Stimulated activated CD4-positive, alpha-beta T cell treated with anti-CD3 and anti-CD28 coated beads, Interleukin-12 subunit alpha, Interleukin-12 subunit beta, amount 100 ng/mL, for 4 hours (primary cell): ENCODE measurements around the gene AP5Z1.

Source experiments
- DNase-seq: peaks from one replicate; pipeline ENCODE4 v3.0.0-alpha.2; 2020

AP5Z1 gene, protein sequence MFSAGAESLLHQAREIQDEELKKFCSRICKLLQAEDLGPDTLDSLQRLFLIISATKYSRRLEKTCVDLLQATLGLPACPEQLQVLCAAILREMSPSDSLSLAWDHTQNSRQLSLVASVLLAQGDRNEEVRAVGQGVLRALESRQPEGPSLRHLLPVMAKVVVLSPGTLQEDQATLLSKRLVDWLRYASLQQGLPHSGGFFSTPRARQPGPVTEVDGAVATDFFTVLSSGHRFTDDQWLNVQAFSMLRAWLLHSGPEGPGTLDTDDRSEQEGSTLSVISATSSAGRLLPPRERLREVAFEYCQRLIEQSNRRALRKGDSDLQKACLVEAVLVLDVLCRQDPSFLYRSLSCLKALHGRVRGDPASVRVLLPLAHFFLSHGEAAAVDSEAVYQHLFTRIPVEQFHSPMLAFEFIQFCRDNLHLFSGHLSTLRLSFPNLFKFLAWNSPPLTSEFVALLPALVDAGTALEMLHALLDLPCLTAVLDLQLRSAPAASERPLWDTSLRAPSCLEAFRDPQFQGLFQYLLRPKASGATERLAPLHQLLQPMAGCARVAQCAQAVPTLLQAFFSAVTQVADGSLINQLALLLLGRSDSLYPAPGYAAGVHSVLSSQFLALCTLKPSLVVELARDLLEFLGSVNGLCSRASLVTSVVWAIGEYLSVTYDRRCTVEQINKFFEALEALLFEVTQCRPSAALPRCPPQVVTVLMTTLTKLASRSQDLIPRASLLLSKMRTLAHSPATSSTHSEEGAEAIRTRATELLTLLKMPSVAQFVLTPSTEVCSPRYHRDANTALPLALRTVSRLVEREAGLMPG

DNA sequence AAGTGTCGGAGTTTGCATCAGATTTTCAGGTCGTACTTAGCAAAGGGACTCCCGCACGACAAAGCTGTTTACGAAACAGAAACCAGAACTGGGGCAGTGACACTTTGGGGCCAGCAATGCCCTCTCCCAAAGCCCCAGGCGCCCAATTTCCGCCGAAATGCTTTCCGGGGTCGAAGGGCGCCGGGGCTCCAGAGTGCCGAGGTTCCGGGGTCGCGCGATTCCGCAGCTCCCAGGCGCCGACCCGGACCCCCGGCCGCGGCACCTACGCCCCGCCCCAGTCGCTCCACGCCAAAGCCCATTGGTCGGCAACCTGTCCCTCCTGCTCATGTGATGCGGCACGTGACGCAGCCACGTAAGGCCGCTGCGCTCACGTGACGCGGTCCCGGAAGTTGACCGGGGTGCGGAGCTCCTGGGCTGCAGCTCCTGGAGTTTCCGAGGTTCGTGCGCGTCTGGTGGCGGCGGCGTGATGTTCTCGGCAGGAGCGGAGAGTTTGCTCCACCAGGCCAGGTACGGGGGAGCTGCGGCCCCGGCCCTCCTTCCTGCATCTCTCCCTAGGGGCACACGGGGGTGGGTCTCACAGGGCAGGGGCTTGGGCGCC lies at the start of gene AP5Z1:
Gene AP5Z1, plus strand, starts transcription at position 374 of the 598 bp plus-strand sequence. Its CDS starts 93 bp downstream, at position 467.
- DNase-seq = peak; percentile 92

DNA sequence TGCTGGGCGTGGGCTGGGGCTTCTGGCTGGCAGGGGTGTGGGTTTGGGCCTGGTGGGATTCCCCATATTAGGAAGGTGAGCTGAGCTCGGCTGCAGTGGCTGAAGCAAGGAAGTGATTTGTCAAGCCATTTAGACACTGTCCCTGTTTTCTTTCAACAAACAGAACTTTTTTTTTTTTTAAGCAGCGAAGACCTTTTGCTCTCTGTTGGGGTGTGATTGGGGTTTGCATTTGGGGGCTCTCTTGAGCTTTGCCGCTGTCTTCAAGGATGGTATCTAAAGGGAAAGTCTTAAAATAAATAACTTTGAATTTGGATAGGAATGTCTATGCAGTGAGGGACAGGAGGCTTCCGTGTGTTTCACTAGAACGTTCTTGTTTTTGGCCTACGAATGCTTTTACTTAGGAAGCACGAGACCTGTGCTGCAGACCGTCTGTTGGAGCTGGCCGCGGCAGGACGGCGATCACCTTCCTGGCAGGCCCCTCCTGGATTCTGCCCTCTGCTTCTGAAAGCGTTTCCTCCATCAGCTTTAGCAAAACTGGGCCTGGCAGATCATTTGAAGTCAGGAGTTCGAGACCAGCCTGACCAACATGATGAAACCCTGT lies 49.5 kb upstream of the AP5Z1 start:
- DNase-seq = no peak

DNA sequence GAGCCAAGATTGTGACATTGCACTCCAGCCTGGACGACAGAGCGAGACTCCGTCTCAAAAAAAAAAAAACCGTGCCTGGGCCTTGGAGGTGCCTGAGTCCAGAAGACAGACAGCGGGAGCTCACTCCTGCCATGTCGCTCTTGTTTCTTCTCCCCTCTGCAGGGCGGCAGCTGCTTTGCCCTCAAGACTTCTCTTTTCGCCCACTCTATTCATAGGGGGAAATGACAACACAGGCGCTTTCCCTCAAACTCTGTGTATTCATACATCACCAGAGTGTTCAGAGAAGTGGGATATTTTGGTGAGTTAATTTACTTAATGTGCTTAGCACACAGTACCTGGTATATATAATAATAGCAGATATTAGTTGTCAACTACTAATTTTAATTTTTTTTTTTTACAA lies 48.9 kb upstream of the AP5Z1 start:
- DNase-seq = no peak

DNA sequence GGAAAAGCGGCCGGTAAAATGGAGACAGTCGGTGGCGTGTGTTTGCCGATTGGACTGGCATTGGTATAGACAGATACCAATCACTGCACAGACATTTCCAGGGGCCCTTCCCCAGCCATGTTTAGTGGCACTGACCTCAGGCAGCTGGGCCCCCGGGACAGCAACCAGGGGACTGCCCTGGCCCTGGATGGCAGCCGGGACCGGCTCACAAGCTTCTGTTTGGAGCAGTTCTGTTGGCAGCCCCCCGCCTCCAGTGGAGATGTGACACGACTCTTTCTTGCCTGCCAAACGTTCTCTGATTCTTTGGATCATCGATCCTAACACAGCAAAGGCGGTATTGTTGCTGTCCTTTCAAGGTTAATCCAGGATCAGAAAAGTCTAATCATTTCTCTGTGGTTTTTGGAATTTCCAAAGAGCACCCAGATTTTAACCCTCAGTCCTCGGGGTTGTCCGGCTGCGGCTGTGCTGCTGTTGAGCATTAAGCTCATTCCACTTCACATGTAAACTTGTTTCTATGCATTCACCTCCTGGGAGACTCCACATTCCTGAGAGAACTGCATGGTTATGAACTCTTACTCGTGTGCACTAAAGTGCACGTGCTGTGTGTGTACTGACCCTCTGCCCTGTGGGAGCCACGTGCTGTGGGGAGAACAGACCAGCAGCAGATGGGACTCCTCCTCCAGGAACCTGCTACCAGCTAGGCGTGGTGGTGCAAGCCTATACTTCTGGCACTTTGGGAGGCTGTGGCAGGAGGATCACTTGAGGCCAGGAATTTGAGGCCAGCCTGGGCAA lies 47.3 kb upstream of the AP5Z1 start:
- no peak for DNase-seq

DNA sequence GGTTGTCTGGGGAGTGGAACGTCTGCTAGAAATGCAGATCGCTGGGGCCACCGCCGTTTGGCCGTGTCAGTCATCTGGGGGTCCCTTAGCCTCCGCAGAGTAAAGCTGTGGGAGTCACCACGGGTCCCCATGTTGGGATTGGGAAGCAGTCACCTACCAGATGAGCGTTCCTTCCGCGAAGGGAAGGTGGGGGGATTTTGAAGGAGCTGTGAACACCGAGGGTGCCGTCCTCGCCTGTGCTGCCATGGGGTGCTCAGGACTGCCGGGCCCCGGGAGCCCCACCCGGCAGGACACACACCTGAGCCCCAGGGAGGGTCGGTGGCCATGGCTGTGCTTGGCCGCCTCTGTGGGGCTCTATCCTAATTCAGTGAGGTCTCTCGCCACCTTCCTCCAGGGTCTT lies 46.2 kb upstream of the AP5Z1 start:
- DNase-seq = no peak

DNA sequence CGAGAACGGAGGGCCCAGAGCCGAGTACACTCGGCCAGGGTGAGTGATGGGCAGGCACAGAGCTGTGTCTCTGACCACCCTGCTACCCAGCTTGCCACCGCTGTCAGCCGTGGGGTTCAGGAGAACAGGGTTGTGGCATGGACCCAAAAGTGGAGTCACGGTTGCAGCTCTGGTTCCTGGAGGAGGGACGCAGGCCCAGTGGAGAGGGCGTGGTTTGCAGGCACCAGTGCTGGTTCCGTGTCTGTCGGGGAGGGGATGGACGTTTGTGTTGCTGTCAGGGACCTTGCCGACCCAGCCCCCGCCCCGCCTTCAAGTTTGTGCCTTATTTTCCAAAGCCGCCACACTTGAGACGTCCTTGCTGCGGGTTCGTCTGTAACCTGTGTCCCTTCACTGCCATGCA lies 45.1 kb upstream of the AP5Z1 start:
- DNase-seq = no peak

DNA sequence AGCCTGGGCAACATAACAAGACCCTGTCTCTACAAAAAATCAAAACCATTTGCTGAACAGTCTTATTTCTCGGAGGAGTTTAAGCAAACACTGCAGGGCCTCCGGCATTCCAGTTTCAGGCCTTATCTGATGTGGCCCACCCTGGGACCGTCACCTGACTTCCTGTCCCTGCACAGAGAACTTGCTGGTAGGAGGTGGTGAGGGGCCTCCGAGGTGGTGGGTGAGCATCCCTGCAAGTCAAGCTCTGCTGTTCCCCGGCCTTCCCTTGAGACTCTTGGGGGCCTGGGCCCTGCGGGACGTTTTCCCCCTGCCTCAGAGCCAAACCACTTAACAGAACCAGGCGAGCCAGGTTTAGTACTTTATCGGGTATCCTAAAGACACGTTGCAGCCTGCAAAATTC lies 44.5 kb upstream of the AP5Z1 start:
- no peak for DNase-seq

DNA sequence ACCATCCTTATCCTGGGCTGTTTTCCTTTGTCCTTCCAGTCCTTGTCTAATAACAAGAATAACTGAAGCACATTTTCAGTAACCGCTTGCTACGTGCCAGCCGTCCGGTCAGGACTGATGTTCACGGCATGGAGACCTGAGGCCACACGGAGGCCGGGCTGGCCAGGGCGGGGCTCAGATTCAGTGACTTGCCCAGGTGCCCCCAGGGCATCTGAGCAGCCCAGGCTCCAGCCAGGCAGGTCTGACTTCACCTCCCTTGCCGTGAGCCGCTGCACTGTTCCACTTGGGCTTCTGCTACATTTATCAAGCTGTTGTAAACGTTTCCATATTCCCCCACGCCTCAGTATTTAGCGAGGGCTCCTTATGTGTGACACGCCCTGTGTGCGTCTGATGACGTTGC lies 43.6 kb upstream of the AP5Z1 start:
- no peak for DNase-seq

DNA sequence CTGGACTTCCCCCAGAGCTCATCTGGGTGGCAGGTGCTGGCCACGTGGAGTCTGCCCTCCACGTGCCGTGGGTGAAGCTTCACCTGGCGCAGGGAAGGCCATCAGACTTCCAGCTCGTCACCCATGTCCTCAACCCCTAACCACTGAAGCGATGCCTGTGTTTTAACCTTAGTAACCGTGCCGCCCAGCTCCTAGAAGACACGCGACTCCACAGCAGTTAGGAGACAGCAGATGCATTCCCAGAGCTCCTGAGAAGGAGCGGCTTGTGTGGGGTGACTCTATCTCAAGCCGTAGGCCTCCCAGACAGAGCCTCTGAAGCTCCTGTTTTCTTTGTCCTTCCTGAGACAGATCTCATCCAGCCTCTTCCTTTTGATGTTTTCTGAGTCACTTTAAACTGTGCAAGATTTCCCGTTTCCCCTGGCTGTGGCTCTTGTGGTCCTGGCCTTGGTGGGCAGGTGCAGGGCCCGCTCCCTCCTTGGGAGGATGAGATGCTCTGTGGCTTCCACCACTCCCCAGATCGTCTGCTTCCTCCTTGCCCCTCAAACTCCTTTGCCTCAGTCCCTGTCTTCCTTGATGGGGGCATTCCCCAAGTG lies 41.4 kb upstream of the AP5Z1 start:
- DNase-seq = no peak

DNA sequence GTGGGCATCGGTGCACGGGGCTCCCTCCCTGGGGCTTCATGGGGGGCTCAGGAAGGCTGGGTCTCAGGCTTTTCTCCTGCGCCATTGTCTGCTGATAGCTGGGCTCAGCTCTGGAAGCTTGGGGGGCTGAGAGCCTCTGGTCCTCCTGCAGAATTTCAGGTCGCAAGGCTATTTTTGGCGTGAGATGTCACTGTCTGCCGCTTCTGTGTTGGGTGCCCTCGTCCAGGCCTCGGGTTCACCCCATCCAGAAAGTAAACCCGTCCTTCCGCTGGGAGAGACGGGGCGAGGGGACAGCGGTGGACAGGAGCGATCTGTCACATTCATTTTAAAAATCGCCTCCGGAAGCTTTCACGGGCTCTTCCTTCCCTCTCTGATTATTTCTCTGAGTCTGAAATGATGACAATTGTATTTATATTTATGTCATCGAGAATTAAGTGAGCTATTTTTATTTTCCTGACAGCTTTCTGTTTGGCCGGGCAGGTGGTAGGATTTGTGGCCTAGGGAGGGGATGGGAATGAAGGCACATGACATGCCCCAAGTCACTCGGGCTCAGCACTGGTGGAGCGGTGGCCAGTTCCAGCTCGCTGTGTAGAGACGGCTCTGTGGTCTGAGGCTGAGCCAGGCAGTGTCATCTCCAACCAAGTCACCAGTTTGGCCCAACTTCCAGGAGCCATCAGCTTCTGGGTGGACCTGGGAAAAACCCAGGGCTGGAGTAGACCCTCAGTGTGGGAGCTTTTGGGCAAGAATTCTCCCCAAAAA lies 40.7 kb upstream of the AP5Z1 start:
- DNase-seq = no peak

DNA sequence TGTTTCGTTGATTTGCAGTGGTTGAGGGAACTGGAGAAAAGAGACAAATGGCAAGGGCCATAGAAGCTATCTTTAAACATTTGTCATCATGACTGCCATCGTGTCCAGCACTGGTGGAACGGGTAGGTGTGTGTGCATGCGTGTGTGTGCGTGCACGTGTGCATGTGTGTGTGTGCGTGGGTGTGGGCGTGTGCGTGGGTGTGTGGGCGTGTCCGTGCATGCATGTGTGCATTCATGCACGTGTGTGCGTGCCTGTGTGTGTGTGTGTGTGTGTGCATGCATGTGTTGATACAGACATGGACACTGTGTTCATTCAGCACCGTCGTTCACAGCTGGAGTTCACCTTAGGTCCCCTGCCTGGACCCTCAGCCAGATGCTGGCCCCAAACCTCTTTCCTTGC lies 38.1 kb upstream of the AP5Z1 start:
- DNase-seq = no peak

DNA sequence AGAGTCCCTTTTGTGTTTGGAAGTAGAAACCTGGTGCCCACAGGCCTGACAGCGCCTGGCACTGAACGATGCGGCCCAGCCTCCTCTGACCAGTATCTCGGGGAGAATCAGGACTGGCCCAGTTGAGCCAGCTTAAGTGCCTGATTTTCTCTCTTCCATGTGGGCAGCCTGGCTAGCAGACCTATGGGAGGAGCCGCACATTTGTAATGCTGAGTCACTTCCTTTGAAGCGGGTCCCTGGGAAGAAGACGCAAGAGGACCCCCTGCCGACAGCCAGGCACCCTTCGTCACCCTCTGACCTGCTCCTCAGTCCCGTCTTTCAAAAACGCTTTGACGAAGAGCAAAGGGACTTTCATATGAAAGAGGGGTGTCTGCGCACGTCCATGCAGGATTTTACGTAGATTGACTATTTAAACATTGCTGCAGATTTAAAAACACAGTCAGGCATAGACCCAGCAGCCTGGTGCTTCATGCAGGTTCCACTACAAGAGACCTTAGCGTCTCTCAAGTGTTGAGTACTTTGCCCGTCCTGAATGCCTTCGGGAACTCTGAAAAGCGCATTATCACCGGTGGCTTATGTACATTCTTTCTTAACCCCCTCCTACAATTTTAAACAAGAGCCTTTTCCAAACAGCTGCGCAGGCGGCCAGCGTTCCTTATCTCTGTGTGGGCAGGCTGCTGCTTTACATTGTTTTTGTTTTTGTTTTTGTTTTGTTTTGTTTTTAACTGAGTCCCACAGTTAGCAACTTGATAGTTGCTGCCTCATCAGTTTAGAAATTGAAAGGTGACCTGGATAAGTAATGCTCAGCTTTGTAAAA lies 36.5 kb upstream of the AP5Z1 start:
- no peak for DNase-seq

DNA sequence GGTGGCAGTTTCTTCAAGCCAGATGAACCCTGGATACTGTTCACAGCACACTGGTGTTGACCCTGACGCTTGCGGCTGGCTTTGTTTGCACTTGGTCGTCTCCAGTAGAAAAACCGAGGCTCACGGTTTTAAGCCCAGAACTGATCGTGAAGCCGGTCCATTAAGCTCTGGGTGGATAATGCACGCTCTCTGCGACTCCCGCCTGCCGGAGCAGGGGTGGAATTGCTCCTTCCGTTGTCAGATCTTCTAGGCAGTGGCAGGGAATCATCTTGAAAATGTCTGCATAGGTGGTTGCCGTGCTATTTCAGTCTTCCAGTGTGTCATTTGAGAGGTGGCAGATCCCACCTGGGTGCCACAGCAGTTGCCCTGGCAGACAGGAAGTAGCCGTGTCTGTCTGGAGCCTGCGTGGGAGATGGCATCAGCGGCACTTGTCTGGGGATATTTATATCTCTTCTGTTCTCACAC lies 35.9 kb upstream of the AP5Z1 start:
- DNase-seq = no peak

DNA sequence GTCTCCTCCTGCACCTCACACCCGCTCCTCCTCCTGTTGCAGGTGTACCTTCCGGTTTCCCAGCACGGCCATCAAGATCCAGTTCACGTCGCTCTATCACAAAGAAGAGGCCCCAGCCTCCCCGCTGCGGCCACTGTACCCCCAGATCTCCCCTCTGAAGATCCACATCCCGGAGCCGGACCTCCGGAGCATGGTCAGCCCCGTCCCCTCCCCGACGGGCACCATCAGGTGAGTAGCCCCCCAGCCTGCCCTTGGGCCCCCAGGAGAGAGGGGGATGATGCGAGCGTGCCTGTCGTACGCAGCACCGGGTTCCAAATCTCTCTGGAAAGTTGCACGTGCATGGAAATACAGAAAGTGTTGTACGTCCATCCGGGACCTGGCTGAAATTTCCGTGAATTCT lies 34.6 kb upstream of the AP5Z1 start:
- DNase-seq = no peak

DNA sequence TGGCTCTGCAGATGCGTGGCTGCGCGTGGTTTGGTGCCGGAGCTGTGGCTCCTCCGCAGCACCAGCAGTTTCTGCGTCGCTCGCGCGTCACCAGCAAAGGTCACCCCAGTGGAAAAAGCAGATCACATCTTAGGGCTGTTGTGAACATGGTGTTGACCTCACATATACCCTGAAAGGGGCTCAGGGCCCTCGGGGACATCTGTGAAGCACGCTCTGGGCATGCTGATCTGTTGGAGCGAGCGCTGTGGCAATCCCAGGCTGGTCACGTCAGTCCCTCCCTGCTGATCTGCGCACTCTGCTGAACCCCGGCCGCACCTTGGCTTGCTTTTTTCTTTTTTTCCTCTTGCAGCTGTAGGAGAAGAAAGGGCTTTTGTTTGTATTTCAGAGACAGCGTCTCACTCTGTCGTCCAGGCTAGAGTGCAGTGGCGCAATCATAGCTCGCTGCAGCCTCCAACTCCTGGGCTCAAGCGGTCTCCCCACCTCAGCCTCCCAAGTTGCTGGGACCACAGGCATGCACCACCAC lies 33.3 kb upstream of the AP5Z1 start:
- DNase-seq = no peak

DNA sequence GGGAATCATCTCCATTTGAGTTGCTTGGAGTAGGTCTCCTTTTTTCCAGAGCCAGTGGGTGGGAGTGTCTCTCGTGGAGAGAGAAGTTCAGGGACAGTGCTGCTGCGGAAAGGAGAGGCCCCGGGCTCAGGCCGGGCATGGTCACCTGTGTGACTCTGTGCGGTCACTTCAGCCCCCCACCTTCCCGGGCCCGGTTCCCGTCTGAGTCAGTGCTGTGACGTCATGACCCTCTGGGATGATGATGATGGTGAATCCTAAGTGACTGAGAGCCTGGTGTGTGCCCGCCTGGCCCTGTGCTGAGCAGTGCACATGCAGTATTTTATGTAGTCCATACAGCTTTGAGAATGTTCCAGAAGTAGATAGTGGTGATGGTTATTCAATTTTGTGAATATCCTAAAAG lies 32.6 kb upstream of the AP5Z1 start:
- no peak for DNase-seq

DNA sequence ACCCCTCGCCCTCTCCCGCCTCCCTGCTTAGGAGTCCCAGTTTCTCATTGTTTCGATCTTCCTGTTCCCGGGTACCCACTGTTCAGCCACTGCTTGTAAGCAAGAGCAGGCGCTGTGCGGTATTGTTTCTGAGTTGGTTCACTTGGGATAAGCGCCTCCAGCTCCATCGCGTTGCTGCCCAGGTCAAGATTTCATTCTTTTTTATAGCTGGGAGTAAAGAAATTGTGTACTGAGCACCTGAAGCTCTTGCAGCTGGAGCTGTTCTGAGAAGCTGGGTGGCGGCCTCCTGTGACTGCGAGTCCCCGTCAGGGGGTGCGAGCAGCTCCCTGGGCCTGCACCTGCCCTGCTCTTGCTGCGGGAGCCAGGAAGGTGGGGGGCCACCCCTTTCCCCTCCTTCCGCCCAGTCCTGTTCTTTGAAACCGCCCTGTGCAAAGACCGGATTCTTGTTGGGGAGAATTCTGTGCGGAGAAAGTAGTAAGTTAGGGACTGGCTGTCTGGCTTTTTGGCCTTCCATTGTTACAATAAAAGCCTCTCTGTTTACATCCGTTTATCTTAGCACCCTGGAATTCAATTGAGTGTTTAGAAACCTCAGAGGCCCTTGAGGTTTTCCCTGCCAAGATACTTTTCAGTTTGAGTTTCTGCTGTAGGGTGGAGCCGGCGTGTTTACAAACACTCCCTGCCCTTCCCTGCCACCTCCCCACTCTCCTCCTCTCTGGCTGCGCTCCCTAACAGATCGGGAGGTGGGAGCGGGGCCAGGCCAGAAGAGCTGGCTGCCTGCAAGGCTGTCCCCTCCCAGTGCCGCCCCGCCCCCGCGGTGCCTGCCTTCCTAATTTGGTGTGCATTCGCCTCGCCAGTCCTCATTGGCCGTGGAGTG lies 30.8 kb upstream of the AP5Z1 start:
- peak; percentile 53 for DNase-seq

DNA sequence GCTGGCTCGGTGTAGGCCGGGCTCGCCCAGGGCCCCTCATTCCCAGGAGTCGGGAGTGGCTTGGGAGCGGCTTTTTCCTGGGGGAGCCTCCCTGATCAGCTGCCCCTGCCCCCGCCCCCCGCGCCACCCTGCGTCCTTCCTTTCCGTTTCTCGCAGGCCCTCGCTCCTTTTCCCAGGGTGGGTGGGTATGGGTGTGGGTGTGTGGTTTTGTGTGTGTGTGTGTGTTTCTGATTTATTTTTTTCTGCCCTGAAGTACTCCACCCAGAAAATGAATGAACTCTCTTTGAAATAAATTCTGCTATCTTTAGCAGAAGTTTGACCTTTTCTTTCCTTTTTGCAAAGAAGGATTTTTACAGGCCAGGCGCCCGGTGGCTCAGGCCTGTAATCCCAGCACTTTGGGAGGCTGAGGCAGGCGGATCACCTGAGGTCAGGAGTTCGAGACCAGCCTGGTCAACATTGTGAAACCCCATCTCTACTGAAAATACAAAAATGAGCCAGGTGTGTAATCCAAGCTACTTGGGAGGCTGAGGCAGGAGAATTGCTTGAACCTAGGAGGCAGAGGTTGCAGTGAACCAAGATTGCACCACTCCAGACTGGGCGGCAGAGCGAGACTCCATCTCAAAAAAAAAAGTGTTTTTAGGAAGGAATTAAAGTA lies 30.0 kb upstream of the AP5Z1 start:
- no peak for DNase-seq
